Muscle of leg (tissue), 11 donors: ENCODE measurements around the gene MYH10. TPM values are rescaled to one million over a fixed set of nuclear protein-coding genes. Genes with fewer than 3 reads are reported as not detected.

Experiments
- DNase-seq: peaks from one replicate; pipeline ENCODE4 v3.0.0; 2013
- H3K27ac ChIP-seq: one replicate; pipeline ENCODE4 v1.5.1; 2013; ENCODE audit warnings: mild to moderate bottlenecking, low read length, control low read depth
- H3K27me3 ChIP-seq: one replicate; pipeline ENCODE4 v1.6.1; 2013; ENCODE audit warnings: low read length; ENCODE audit not compliant: control insufficient read depth, insufficient read depth
- H3K36me3 ChIP-seq: one replicate; pipeline ENCODE4 v1.6.1; 2013; ENCODE audit warnings: low read length; ENCODE audit not compliant: control insufficient read depth, insufficient read depth
- H3K4me1 ChIP-seq: one replicate; pipeline ENCODE4 v1.6.1; 2013; ENCODE audit warnings: low read length; ENCODE audit not compliant: control insufficient read depth, insufficient read depth
- H3K4me3 ChIP-seq: one replicate; pipeline ENCODE4 v1.5.1; 2013; ENCODE audit warnings: low read length, control low read depth
- H3K9me3 ChIP-seq: replicated peaks from 2 replicates; pipeline ENCODE4 v1.6.1; 2013; ENCODE audit warnings: low read depth, low read length; ENCODE audit not compliant: control insufficient read depth
- WGBS: methylation state at CpG from one replicate; pipeline ENCODE4 v1.1.5; 2013; ENCODE audit warnings: missing lambda C conversion rate; ENCODE audit not compliant: insufficient coverage; 5-methylcytosine and 5-hydroxymethylcytosine counted together
- polyA plus RNA-seq, 8 donors: library from polyadenylated mRNA; unstranded; fragments of 120-200 nt; gene quantifications; one replicate each; pipeline versions ENCODE4 v1.2.1 to v1.2.3, GENCODE V29; 2013; ENCODE audit warnings: inconsistent platforms in 1 of 8, low replicate concordance in 1 of 8; ENCODE audit not compliant: insufficient read length in 8 of 8, insufficient read depth in 1 of 8
- total RNA-seq: library from RNA; stranded (reverse); fragments of 120-200 nt; gene quantifications from one replicate; pipeline ENCODE4 v1.2.4, GENCODE V29; 2013

Gene MYH10
- total and polyA plus RNA-seq, 9 donors = 44.2 to 92.6 (median 72.6) TPM

DNA sequence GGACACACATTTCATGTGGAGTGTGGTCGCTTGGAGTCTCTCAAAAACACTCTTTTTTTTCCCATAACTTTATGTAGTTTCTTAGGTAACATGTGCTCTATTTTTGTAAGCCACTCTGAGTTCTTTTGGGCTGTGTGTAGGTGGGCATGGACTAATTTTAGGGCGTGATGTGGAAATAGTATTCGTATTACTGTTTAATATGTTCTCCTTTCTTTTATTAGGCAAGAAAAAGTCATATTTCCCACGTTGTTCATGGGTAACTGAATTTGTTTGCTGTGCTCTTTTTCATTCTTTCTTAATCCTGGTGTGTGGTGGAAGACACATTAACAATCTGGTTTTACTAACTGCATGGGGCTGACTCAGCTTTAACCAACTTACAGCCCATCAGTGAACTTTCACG, 167.4 kb downstream of the MYH10 start:
- WGBS = 33% methylated on average over 1 of the region's 5 CpGs
- no peak for DNase-seq
- peaks cover 36% of the 10 kb centered on the region for H3K4me1 ChIP-seq
- H3K4me3 ChIP-seq = no peak overlapping the region
- no peak overlapping the region for H3K27ac ChIP-seq
- peaks cover 64% of the 10 kb centered on the region for H3K36me3 ChIP-seq
- no peaks in the 10 kb centered on the region for H3K27me3 ChIP-seq
- H3K9me3 ChIP-seq = no peaks in the 10 kb centered on the region

- Histone ChIP-seq H3K27ac (no peak overlapping the region), H3K4me1 (peaks cover 30% of the 10 kb centered on the region)
Measured at GRCh38 chr17:8462564-8462963, 168.0 kb downstream of the MYH10 start.

DNA sequence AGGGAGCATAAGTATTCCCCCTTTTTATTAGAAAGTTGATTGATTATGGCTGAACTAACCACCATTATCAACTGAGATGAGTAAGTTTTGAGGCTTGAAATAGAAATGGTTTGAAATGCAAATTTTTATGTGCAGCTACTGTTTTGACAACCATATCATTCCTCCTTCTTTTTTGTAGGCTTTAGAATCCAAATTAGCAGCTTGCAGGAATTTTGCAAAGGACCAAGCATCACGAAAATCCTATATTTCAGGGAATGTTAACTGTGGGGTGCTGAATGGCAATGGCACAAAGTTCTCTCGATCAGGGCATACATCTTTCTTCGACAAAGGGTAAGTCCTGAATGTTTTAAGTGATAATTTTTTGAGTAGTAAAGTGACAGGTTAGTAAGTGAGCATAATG, 170.7 kb downstream of the MYH10 start:
- no peak overlapping the region for H3K4me3 ChIP-seq
- no peaks in the 10 kb centered on the region for H3K27me3 ChIP-seq
- H3K9me3 ChIP-seq = no peaks in the 10 kb centered on the region
- DNase-seq = no peak
- 83% methylated on average over 3 of the region's 3 CpGs for WGBS
- peaks cover 67% of the 10 kb centered on the region for H3K36me3 ChIP-seq
- no peak overlapping the region for H3K27ac ChIP-seq
- peaks cover 7% of the 10 kb centered on the region for H3K4me1 ChIP-seq

More at GRCh38 chr17:8462564-8462963, 168.0 kb downstream of the MYH10 start:
- H3K4me3 ChIP-seq = no peak overlapping the region
- DNase-seq = no peak
- no peaks in the 10 kb centered on the region for H3K27me3 ChIP-seq
- peaks cover 66% of the 10 kb centered on the region for H3K36me3 ChIP-seq
- no peaks in the 10 kb centered on the region for H3K9me3 ChIP-seq
- WGBS = no CpG with 5 or more reads among the region's 5 CpGs

DNA sequence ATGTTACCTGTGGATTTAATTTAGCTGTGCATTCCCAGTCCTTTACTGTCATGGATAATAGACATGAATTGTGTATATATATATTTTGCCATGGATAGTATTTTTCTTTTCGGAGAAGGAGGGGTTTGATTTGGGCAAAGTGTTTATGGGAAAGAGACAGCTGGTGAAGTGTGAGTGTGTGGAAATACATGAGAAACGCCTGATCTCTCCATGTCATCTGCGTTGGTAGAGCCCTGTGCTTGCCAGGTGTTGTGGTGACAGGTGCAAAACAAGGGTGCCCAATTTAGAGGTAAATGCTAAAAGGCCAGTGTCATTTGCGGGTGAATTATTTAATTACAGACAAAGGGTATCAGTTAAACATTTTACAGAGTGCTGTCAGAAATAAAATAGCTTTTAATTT, 171.4 kb downstream of the MYH10 start:
- Histone ChIP-seq H3K27me3 (no peaks in the 10 kb centered on the region), H3K4me3 (no peak overlapping the region), H3K9me3 (no peaks in the 10 kb centered on the region), H3K4me1 (peaks cover under 1% of the 10 kb centered on the region), H3K27ac (no peak overlapping the region), H3K36me3 (peaks cover 63% of the 10 kb centered on the region)
- 77% methylated on average over 2 of the region's 4 CpGs for WGBS
- DNase-seq = no peak

GRCh38 chr17:8458128-8458527, 172.4 kb downstream of the MYH10 start:
- Histone ChIP-seq H3K27me3 (no peaks in the 10 kb centered on the region), H3K36me3 (peaks cover 54% of the 10 kb centered on the region), H3K4me3 (no peak overlapping the region), H3K9me3 (no peaks in the 10 kb centered on the region), H3K27ac (no peak overlapping the region), H3K4me1 (no peaks in the 10 kb centered on the region)
- no peak for DNase-seq
- WGBS = 76% methylated on average over 3 of the region's 6 CpGs

DNA sequence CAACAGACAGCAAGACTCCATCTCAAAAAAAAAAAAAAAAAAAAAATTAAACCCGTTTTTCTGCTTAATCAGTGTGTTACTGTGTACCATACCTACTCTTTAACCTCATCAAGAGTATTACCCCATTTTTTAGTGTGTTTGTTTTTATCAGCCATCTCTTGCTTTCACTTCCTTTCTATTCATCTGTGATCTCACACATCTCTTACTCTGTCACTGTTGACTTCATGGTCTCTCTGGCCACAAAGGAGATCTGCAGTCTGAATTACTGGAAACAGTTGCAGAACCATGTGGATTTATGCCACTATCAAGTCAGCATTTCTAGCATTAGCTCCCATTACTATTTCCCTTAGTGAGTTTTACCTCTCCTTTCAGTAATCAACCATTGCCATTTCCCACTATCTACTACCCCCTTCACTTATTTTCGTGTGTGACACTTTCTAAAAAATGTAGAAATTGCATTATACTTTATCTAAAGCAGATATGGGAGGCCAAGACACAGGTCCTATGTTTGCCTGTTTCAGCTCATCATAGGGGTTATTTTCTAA, 174.8 kb downstream of the MYH10 start:
- peaks cover 46% of the 10 kb centered on the region for H3K36me3 ChIP-seq
- no peak overlapping the region for H3K4me3 ChIP-seq

DNA sequence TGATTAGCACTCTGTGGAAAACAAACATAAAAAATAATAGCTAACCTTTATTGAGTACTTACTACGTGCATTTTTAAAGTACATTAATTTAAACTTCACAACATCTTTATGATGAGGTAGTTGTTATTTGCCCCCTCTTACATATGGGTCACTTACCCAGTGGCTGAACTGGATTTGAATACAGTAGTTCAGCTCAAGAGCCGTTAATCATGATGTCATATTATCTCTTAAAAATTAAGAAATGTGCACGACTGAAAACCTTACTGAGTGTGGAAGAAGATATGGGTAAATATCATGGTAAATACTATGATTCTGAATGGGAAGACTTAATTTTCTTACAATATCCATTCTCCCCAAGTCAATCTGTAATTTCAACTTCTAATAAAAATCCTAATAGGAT, 177.2 kb downstream of the MYH10 start:
- H3K27me3 ChIP-seq = no peaks in the 10 kb centered on the region
- no CpG with 5 or more reads among the region's 3 CpGs for WGBS
- H3K4me3 ChIP-seq = no peak overlapping the region
- no peaks in the 10 kb centered on the region for H3K9me3 ChIP-seq
- no peaks in the 10 kb centered on the region for H3K4me1 ChIP-seq
- H3K27ac ChIP-seq = no peak overlapping the region
- no peak for DNase-seq
- peaks cover 43% of the 10 kb centered on the region for H3K36me3 ChIP-seq

More for the DNA sequence above, 174.8 kb downstream of the MYH10 start:
- Histone ChIP-seq H3K4me1 (no peaks in the 10 kb centered on the region), H3K9me3 (no peaks in the 10 kb centered on the region), H3K27ac (no peak overlapping the region), H3K27me3 (no peaks in the 10 kb centered on the region)
- WGBS = no CpG with 5 or more reads among the region's 2 CpGs
- no peak for DNase-seq

DNA sequence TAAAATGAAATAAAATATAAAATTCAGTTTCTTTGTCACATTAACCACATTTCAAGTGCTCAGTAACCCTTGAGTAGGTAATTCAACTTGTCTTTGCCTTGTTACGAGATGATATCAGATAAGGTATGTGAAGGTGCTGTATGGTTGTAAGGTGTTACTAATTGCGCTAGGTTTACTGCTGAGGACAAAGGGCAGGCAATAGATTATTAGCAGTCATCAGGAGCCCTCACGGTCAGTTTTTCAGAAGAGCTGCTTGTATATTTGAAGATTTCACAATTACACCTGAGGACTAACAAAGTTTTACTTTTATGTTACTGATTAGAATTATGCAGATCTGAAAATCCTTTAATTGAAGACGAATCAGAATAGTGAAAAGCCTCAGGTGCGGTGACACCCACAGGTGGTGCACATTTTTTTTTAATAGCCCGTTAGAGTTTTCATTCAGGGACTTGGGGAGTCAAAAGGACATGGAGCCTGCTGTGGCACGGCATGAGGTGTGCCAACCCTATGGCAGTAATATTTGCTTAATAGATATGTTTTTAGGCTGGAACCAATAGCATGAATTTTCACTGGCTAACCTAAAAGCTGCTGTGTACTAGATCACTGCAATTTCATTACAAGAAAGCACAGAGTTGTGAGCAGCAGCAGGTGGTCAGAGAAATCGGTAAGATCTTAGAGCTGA, 178.5 kb downstream of the MYH10 start:
- 79% methylated on average over 3 of the region's 8 CpGs for WGBS
- peaks cover 39% of the 10 kb centered on the region for H3K36me3 ChIP-seq

DNA sequence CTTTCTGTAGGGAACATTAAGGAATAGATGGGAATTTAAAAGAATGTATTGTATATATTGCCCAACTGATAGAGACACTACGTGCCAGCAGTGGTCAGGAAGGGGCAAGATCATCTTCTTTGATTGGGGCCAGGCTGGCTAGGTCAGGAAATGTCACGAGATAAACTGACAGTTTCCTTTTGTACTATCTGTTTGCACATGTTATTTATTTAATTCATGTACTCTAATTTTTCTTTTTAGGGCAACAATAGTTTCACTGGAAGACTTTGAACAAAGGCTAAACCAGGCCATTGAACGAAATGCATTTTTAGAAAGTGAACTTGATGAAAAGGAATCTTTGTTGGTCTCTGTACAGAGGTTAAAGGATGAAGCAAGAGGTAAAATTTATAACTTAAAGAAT, 182.2 kb downstream of the MYH10 start:
- 60% methylated on average over 1 of the region's 3 CpGs for WGBS
- Histone ChIP-seq H3K4me3 (no peak overlapping the region), H3K27ac (no peak overlapping the region), H3K27me3 (no peaks in the 10 kb centered on the region), H3K4me1 (no peaks in the 10 kb centered on the region), H3K9me3 (no peaks in the 10 kb centered on the region), H3K36me3 (peaks cover 50% of the 10 kb centered on the region)
- DNase-seq = no peak

More for the DNA sequence above, 178.5 kb downstream of the MYH10 start:
- no peak for DNase-seq
- Histone ChIP-seq H3K9me3 (no peaks in the 10 kb centered on the region), H3K27ac (no peak overlapping the region), H3K4me3 (no peak overlapping the region), H3K4me1 (no peaks in the 10 kb centered on the region), H3K27me3 (no peaks in the 10 kb centered on the region)

- Histone ChIP-seq H3K4me3 (no peak overlapping the region), H3K27ac (no peak overlapping the region), H3K9me3 (no peaks in the 10 kb centered on the region), H3K4me1 (no peaks in the 10 kb centered on the region), H3K27me3 (no peaks in the 10 kb centered on the region), H3K36me3 (peaks cover 47% of the 10 kb centered on the region)
- no peak for DNase-seq
- WGBS = no CpG with 5 or more reads among the region's 4 CpGs
Measured at GRCh38 chr17:8447799-8448198, 182.7 kb downstream of the MYH10 start.
